GF-D8 (cell line): Measurements from ENCODE around the gene LMAN1.

Source experiments
- DNase-seq: peaks from one replicate; lab custom pipeline; 2025; lab: John Stamatoyannopoulos, UW

The LMAN1 gene

DNA sequence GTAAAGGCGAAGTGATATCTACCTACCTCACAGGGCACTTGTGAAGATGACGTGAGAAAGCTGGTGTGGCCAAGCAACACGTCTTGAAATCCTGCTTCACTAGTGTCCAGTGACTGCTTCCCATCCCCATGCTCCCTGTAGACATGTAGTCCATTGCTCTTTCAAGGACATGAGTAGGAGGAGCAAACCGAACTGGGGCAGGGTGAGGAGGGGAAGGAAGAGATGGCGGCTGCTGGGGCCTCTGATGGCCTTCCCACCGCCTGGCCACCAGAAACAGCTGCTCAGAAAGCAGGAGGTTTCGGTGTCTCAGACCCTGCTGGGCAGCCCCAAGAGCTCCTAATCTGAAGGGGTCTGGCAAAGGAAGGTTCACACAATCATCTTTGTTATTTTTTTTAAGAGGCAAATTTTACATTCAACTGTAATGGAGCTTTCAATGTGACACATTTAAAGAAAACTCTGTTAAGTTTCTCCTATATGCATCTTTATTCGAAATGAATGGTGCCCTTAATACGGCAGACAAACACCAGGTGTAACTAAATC is 55.3 kb downstream of the LMAN1 start:
- DNase-seq: no peak

GRCh38 chr18:59303006-59303405 is 56.1 kb downstream of the LMAN1 start:
- no peak for DNase-seq

GRCh38 chr18:59301929-59302328 is 57.1 kb downstream of the LMAN1 start:
- no peak for DNase-seq

GRCh38 chr18:59300676-59301285 is 58.3 kb downstream of the LMAN1 start:
- DNase-seq: no peak

GRCh38 chr18:59298871-59299270 is 60.2 kb downstream of the LMAN1 start:
- no peak for DNase-seq

- DNase-seq: no peak
Observed at GRCh38 chr18:59293317-59293716, 65.7 kb downstream of the LMAN1 start.

DNA sequence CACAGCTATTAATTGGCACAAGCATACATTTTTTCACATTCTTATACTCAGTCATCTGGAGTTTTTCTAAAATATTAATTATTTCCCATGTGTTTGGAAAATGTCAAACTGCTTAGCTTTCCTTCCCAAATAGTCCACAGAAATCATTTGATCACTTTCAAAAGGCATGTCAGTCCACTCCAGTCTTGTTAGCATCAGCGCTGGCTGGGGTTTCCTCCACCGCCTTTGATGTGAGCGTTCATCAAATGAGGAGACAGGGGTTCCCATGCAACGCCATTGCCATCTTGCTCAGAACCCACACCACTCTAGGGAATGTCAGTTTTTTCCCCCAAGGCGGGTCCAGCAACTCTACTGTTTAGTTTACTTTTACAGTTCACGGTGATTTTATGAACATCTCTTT is 72.7 kb downstream of the LMAN1 start:
- no peak for DNase-seq

DNA sequence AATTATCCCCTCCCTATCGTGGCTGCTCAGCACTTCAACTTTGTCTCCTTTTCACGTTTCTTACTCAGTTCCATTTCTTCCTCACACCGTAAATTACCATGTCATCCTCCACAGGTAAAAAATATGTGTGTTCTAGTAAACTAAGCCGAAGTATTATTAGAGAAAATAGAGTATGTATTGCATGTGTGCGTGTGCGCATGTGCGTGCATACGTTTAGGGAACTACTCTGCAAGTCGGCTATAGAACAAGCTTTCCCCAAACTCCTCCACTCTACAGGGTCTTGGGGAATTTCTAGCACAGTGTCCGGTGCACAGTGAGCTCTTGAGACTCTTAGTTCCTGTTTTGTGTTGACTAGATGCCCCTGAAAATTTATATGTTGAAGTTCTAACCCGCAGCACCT is 76.7 kb downstream of the LMAN1 start:
- no peak for DNase-seq

- no peak for DNase-seq
Observed at GRCh38 chr18:59279722-59280121, 79.3 kb downstream of the LMAN1 start.

GRCh38 chr18:59279193-59279592 is 79.9 kb downstream of the LMAN1 start:
- no peak for DNase-seq

DNA sequence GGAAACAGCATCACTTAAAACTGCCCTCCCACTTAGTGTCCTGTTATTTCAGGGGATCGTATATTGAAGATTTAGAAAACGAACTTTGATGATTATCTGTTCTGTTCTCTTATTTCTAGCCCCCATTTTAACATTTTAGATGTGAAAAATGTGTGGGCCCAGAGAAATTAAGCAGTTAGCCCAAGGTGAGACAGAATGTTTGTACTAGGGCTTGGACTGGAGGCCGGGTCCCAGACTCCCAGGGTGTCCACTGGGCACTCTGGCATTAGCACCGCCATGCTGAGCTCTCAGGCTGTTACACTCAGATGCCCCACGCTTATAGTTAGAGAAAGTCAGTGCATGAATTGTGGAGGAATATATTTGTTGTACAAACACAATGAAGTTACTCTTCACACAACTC is 80.3 kb downstream of the LMAN1 start:
- no peak for DNase-seq
